Stimulated activated naive CD4-positive, alpha-beta T cell (primary cell): Measurements from ENCODE around the gene TBL1Y.
A peak's percentile ranks its signal among the peaks of the same experiment; 100 is the strongest.
"Not testable (repeated sequence)": the region's sequence is repeated elsewhere in the genome, so short reads cannot be mapped to it uniquely, and the experiment has no call there.

Source experiments
- DNase-seq, 6 experiments: peaks; one replicate each; lab custom pipeline; 2025; lab: John Stamatoyannopoulos, UW

Gene TBL1Y

GRCh38 chrY:7080548-7080947 lies 170.1 kb downstream of the TBL1Y start:
- not testable (repeated sequence) for DNase-seq

- peak in 3 of 6 experiments; percentile 55 to 70 (median 64) for DNase-seq
Measured at GRCh38 chrY:7085606-7086005, 175.1 kb downstream of the TBL1Y start.

GRCh38 chrY:7092836-7093235 lies 182.3 kb downstream of the TBL1Y start:
- DNase-seq, result no peak

GRCh38 chrY:7094365-7094764 lies 183.9 kb downstream of the TBL1Y start:
- no peak for DNase-seq

- no peak for DNase-seq
Measured at GRCh38 chrY:7097021-7097420, 186.5 kb downstream of the TBL1Y start.

- no peak for DNase-seq
Measured at GRCh38 chrY:7099742-7100141, 189.2 kb downstream of the TBL1Y start.

GRCh38 chrY:7102680-7103079 lies 192.2 kb downstream of the TBL1Y start:
- DNase-seq, result no peak

GRCh38 chrY:7107179-7107578 lies 196.7 kb downstream of the TBL1Y start:
- DNase-seq, result no peak

- DNase-seq, result no peak
Measured at GRCh38 chrY:7110086-7110485, 199.6 kb downstream of the TBL1Y start.

GRCh38 chrY:7115871-7116270 lies 205.4 kb downstream of the TBL1Y start:
- DNase-seq, result no peak

- no peak for DNase-seq
Measured at GRCh38 chrY:7122202-7122601, 211.7 kb downstream of the TBL1Y start.

GRCh38 chrY:7125136-7126056 lies 214.9 kb downstream of the TBL1Y start:
- DNase-seq, result no peak

GRCh38 chrY:7128211-7128610 lies 217.7 kb downstream of the TBL1Y start:
- DNase-seq, result no peak
